Measurements from ENCODE around the gene ADTRP. TPM values are rescaled to one million over a fixed set of nuclear protein-coding genes. Genes with fewer than 3 reads are reported as not detected.

Gene ADTRP
- polyA plus RNA-seq, 4 donors: 28.5 to 73.4 (median 59.2) TPM

GRCh38 chr6:11730641-11731040 is 48.0 kb downstream of the ADTRP start:
- Histone ChIP-seq H3K4me1 (ENCODE audit: control insufficient read depth in 3 of 3, insufficient read depth in 2 of 3, low read depth in 1 of 3, low read length in 2 of 3) (peaks cover 0 to 11% (median 0%) of the 10 kb centered on the region in 3 donors), H3K9me3 (ENCODE audit: control insufficient read depth in 2 of 2, insufficient read depth in 1 of 2, low read depth in 1 of 2, low read length in 1 of 2) (no peaks in the 10 kb centered on the region), H3K36me3 (ENCODE audit: control insufficient read depth in 3 of 3, insufficient read depth in 2 of 3, low read depth in 1 of 3, low read length in 3 of 3) (peaks cover 0 to 5% (median 3%) of the 10 kb centered on the region in 3 donors), H3K4me3 (ENCODE audit: low read depth in 1 of 3, low read length in 3 of 3) (no peak overlapping the region), H3K27me3 (ENCODE audit: control insufficient read depth in 3 of 3, insufficient read depth in 3 of 3, low read length in 3 of 3) (no peaks in the 10 kb centered on the region), H3K27ac (ENCODE audit: low read depth in 1 of 3, low read length in 2 of 3) (peak overlapping the region in 1 of 3 donors; percentile 47)
- WGBS, 3 donors: 56 to 83% (median 67%) methylated on average over 2 of the region's 2 CpGs
- no peak for DNase-seq
- FAIRE-seq: no peak

GRCh38 chr6:11729076-11729475 is 49.5 kb downstream of the ADTRP start:
- peaks cover 0 to 5% (median 3%) of the 10 kb centered on the region in 3 donors for H3K36me3 ChIP-seq (ENCODE audit: control insufficient read depth in 3 of 3, insufficient read depth in 2 of 3, low read depth in 1 of 3, low read length in 3 of 3)
- WGBS, 3 donors: 78 to 93% (median 82%) methylated on average over 8 of the region's 8 CpGs
- H3K9me3 ChIP-seq (ENCODE audit: control insufficient read depth in 2 of 2, insufficient read depth in 1 of 2, low read depth in 1 of 2, low read length in 1 of 2): no peaks in the 10 kb centered on the region
- H3K27ac ChIP-seq (ENCODE audit: low read depth in 1 of 3, low read length in 2 of 3): no peak overlapping the region
- DNase-seq (no peak), FAIRE-seq (no peak)
- H3K27me3 ChIP-seq (ENCODE audit: control insufficient read depth in 3 of 3, insufficient read depth in 3 of 3, low read length in 3 of 3): no peaks in the 10 kb centered on the region
- H3K4me1 ChIP-seq (ENCODE audit: control insufficient read depth in 3 of 3, insufficient read depth in 2 of 3, low read depth in 1 of 3, low read length in 2 of 3): peaks cover 0 to 11% (median 0%) of the 10 kb centered on the region in 3 donors
- H3K4me3 ChIP-seq (ENCODE audit: low read depth in 1 of 3, low read length in 3 of 3): no peak overlapping the region

- Histone ChIP-seq H3K9me3 (ENCODE audit: control insufficient read depth in 2 of 2, insufficient read depth in 1 of 2, low read depth in 1 of 2, low read length in 1 of 2) (no peaks in the 10 kb centered on the region), H3K4me3 (ENCODE audit: low read depth in 1 of 3, low read length in 3 of 3) (no peak overlapping the region), H3K36me3 (ENCODE audit: control insufficient read depth in 3 of 3, insufficient read depth in 2 of 3, low read depth in 1 of 3, low read length in 3 of 3) (peaks cover 0 to 5% (median 3%) of the 10 kb centered on the region in 3 donors), H3K4me1 (ENCODE audit: control insufficient read depth in 3 of 3, insufficient read depth in 2 of 3, low read depth in 1 of 3, low read length in 2 of 3) (peaks cover 0 to 11% (median 0%) of the 10 kb centered on the region in 3 donors), H3K27me3 (ENCODE audit: control insufficient read depth in 3 of 3, insufficient read depth in 3 of 3, low read length in 3 of 3) (no peaks in the 10 kb centered on the region), H3K27ac (ENCODE audit: low read depth in 1 of 3, low read length in 2 of 3) (no peak overlapping the region)
- no peak for DNase-seq
- no peak for FAIRE-seq
- WGBS, 3 donors: 79 to 91% (median 86%) methylated on average over 11 of the region's 11 CpGs
Observed at GRCh38 chr6:11727998-11728961, 50.3 kb downstream of the ADTRP start.

- DNase-seq (peak in 1 of 2 donors; percentile 49), FAIRE-seq (no peak)
Observed at GRCh38 chr6:11727346-11727997, 51.1 kb downstream of the ADTRP start.

GRCh38 chr6:11724286-11724685 is 54.3 kb downstream of the ADTRP start:
- WGBS, 3 donors: 94 to 95% (median 95%) methylated on average over 4 of the region's 4 CpGs
- FAIRE-seq (no peak), DNase-seq (no peak)
- Histone ChIP-seq H3K36me3 (ENCODE audit: control insufficient read depth in 3 of 3, insufficient read depth in 2 of 3, low read depth in 1 of 3, low read length in 3 of 3) (peaks cover 0 to 11% (median 2%) of the 10 kb centered on the region in 3 donors), H3K9me3 (ENCODE audit: control insufficient read depth in 2 of 2, insufficient read depth in 1 of 2, low read depth in 1 of 2, low read length in 1 of 2) (no peaks in the 10 kb centered on the region), H3K27me3 (ENCODE audit: control insufficient read depth in 3 of 3, insufficient read depth in 3 of 3, low read length in 3 of 3) (no peaks in the 10 kb centered on the region), H3K4me1 (ENCODE audit: control insufficient read depth in 3 of 3, insufficient read depth in 2 of 3, low read depth in 1 of 3, low read length in 2 of 3) (no peaks in the 10 kb centered on the region), H3K4me3 (ENCODE audit: low read depth in 1 of 3, low read length in 3 of 3) (no peak overlapping the region), H3K27ac (ENCODE audit: low read depth in 1 of 3, low read length in 2 of 3) (no peak overlapping the region)

More at GRCh38 chr6:11727346-11727997, 51.1 kb downstream of the ADTRP start:
- H3K27me3 ChIP-seq (ENCODE audit: control insufficient read depth in 3 of 3, insufficient read depth in 3 of 3, low read length in 3 of 3): no peaks in the 10 kb centered on the region
- H3K27ac ChIP-seq (ENCODE audit: low read depth in 1 of 3, low read length in 2 of 3): no peak overlapping the region
- H3K9me3 ChIP-seq (ENCODE audit: control insufficient read depth in 2 of 2, insufficient read depth in 1 of 2, low read depth in 1 of 2, low read length in 1 of 2): no peaks in the 10 kb centered on the region
- no peak overlapping the region for H3K4me3 ChIP-seq (ENCODE audit: low read depth in 1 of 3, low read length in 3 of 3)
- 49 to 60% (median 56%) methylated on average over 3 of the region's 3 CpGs for WGBS, 3 donors
- peaks cover 0 to 11% (median 0%) of the 10 kb centered on the region in 3 donors for H3K4me1 ChIP-seq (ENCODE audit: control insufficient read depth in 3 of 3, insufficient read depth in 2 of 3, low read depth in 1 of 3, low read length in 2 of 3)
- H3K36me3 ChIP-seq (ENCODE audit: control insufficient read depth in 3 of 3, insufficient read depth in 2 of 3, low read depth in 1 of 3, low read length in 3 of 3): peaks cover 0 to 9% (median 3%) of the 10 kb centered on the region in 3 donors

- Histone ChIP-seq H3K27ac (ENCODE audit: low read depth in 1 of 3, low read length in 2 of 3) (no peak overlapping the region), H3K9me3 (ENCODE audit: control insufficient read depth in 2 of 2, insufficient read depth in 1 of 2, low read depth in 1 of 2, low read length in 1 of 2) (no peaks in the 10 kb centered on the region), H3K4me3 (ENCODE audit: low read depth in 1 of 3, low read length in 3 of 3) (no peak overlapping the region), H3K4me1 (ENCODE audit: control insufficient read depth in 3 of 3, insufficient read depth in 2 of 3, low read depth in 1 of 3, low read length in 2 of 3) (no peaks in the 10 kb centered on the region), H3K27me3 (ENCODE audit: control insufficient read depth in 3 of 3, insufficient read depth in 3 of 3, low read length in 3 of 3) (no peaks in the 10 kb centered on the region), H3K36me3 (ENCODE audit: control insufficient read depth in 3 of 3, insufficient read depth in 2 of 3, low read depth in 1 of 3, low read length in 3 of 3) (peaks cover 0 to 11% (median 0%) of the 10 kb centered on the region in 3 donors)
- FAIRE-seq (no peak), DNase-seq (no peak)
- 69 to 81% (median 78%) methylated on average over 9 of the region's 9 CpGs for whole genome bisulfite sequencing, 3 donors
Observed at GRCh38 chr6:11722805-11723631, 55.6 kb downstream of the ADTRP start.

GRCh38 chr6:11722220-11722619 is 56.4 kb downstream of the ADTRP start:
- H3K9me3 ChIP-seq (ENCODE audit: control insufficient read depth in 2 of 2, insufficient read depth in 1 of 2, low read depth in 1 of 2, low read length in 1 of 2): no peaks in the 10 kb centered on the region
- DNase-seq: no peak
- 90 to 95% (median 95%) methylated on average over 6 of the region's 6 CpGs for WGBS, 3 donors
- H3K27me3 ChIP-seq (ENCODE audit: control insufficient read depth in 3 of 3, insufficient read depth in 3 of 3, low read length in 3 of 3): no peaks in the 10 kb centered on the region
- no peaks in the 10 kb centered on the region for H3K4me1 ChIP-seq (ENCODE audit: control insufficient read depth in 3 of 3, insufficient read depth in 2 of 3, low read depth in 1 of 3, low read length in 2 of 3)
- no peak for FAIRE-seq
- peaks cover 0 to 11% (median 0%) of the 10 kb centered on the region in 3 donors for H3K36me3 ChIP-seq (ENCODE audit: control insufficient read depth in 3 of 3, insufficient read depth in 2 of 3, low read depth in 1 of 3, low read length in 3 of 3)
- H3K27ac ChIP-seq (ENCODE audit: low read depth in 1 of 3, low read length in 2 of 3): no peak overlapping the region
- H3K4me3 ChIP-seq (ENCODE audit: low read depth in 1 of 3, low read length in 3 of 3): no peak overlapping the region

GRCh38 chr6:11718463-11718862 is 60.1 kb downstream of the ADTRP start:
- Histone ChIP-seq H3K9me3 (ENCODE audit: control insufficient read depth in 2 of 2, insufficient read depth in 1 of 2, low read depth in 1 of 2, low read length in 1 of 2) (no peaks in the 10 kb centered on the region), H3K4me1 (ENCODE audit: control insufficient read depth in 3 of 3, insufficient read depth in 2 of 3, low read depth in 1 of 3, low read length in 2 of 3) (no peaks in the 10 kb centered on the region), H3K27me3 (ENCODE audit: control insufficient read depth in 3 of 3, insufficient read depth in 3 of 3, low read length in 3 of 3) (no peaks in the 10 kb centered on the region), H3K36me3 (ENCODE audit: control insufficient read depth in 3 of 3, insufficient read depth in 2 of 3, low read depth in 1 of 3, low read length in 3 of 3) (peaks cover 0 to 9% (median 0%) of the 10 kb centered on the region in 3 donors), H3K4me3 (ENCODE audit: low read depth in 1 of 3, low read length in 3 of 3) (no peak overlapping the region), H3K27ac (ENCODE audit: low read depth in 1 of 3, low read length in 2 of 3) (no peak overlapping the region)
- FAIRE-seq (no peak), DNase-seq (no peak)

All from small intestine (tissue), 7 donors.